G401 (cell line): Measurements from ENCODE around the gene GTPBP4. TPM values are rescaled to one million over a fixed set of nuclear protein-coding genes. Genes with fewer than 3 reads are reported as not detected.
A peak's percentile ranks its signal among the peaks of the same experiment; 100 is the strongest.

Source experiments
- DNase-seq: peaks from one replicate; pipeline ENCODE4 v3.0.0-alpha.2; 2015; ENCODE audit warnings: low spot score
- in situ Hi-C: cut with HindIII; loops from 2 replicates; pipeline ENCODE4 v1.10.0; 2016; ENCODE audit warnings: low sequenced_read_pairs, mixed read lengths
- total RNA-seq: library from RNA; depleted of rRNA; stranded (reverse); fragments of >200 nt; shearing (Covaris generic); gene quantifications from 2 replicates; pipeline ENCODE4 v1.2.3, GENCODE V29; 2014

GTPBP4 gene
- total RNA-seq, 1 experiment from 2014 or later, result 79.6 TPM

- no peak for DNase-seq
- in situ Hi-C loops, result no loop called here
These were observed 23.8 kb upstream of the GTPBP4 start for GRCh38 chr10:964321-964987.

- DNase-seq, result no peak
- in situ Hi-C loops, result loop anchor here (5.0 kb wide), 1 partner anchor 98 kb away; no protein-coding TSS in a partner anchor
These were observed 23.2 kb upstream of the GTPBP4 start for GRCh38 chr10:964988-965417.

DNA sequence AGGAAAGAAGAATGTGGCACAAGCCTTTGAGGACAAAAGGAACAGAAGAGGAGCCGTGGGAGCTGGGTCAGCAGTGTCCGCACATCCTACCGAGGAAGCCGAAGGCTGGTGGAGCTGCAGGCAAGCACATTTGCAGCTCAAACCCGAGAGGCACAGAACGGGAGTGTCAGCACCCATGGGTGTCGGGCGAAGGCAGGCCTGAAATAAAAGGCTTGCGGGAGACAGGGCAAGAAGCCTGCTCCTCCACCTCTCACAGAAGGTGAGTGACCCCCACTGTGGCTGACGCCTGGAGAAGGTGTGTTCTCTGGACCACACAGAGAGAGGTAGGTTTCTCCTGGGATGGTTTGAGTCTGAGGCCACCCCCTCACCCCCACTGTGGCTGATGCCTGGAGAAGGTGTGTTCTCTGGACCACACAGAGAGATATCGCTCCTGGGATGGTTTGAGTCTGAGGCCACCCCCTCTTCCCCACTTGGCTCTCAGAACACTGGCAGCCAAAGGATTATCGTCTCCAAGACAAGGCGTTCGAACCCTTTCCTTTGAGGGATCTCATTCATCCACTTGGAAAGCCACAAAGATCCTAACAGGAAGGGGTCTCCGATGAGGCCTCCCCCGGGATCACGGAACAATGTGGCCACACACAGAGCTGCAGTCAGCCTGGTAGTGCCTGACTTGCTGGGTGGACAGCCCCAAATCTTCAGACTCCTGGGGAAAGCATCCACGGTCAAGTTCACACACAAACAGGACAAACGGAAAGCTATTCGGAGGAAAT is 21.6 kb upstream of the GTPBP4 start:
- in situ Hi-C loops, result loop anchor here (5.0 kb wide), 1 partner anchor 99 kb away; no protein-coding TSS in a partner anchor
- DNase-seq, result no peak

- DNase-seq, result no peak
- in situ Hi-C loops, result loop anchor here (5.0 kb wide), 1 partner anchor 101 kb away; no protein-coding TSS in a partner anchor
These were observed 19.6 kb upstream of the GTPBP4 start for GRCh38 chr10:968546-969199.

GRCh38 chr10:969473-970150 is 18.6 kb upstream of the GTPBP4 start:
- in situ Hi-C loops, result loop anchor here (5.0 kb wide), 1 partner anchor 102 kb away; no protein-coding TSS in a partner anchor
- DNase-seq, result no peak

- DNase-seq, result peak; percentile 67
- in situ Hi-C loops, result no loop called here
These were observed 17.7 kb upstream of the GTPBP4 start for GRCh38 chr10:970311-971149.

DNA sequence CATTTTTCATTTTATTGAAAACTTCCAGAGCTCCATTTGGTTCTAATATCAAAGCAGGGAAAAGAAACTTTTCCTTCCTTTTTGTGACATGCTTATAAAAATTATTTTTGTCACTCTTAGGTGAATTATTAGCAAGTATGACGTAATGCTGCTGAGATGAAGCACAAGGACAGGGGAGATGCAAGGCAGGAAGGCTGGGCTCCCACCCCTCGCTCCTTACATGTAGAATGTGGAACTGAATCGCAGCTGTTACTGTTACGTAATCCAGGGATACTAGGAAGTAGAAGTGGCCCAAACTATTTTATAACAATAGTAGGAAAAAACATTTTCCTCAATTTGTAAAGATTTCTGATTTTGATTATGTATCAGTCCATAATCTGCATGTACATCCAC is 17.1 kb upstream of the GTPBP4 start:
- in situ Hi-C loops, result no loop called here
- peak; percentile 18 for DNase-seq

DNA sequence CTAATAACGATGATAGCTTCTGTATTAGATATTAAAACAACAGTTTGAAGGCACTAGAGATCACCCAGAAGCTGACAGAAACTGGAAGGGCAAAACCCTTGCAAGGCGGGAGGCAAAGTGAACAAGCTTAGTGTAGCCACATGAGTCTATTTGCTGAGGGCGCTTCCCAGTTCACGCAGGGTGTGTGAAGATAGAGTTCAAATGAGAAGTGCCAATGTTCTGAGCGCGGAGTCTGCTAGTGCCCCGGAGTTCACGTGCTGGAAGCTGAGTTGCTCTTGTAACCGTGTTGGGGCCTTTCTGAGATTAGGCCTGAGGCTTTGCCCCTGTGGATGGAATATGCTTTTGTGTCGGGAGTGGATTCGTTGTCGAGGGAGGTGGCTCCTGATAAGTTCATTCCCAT is 16.6 kb upstream of the GTPBP4 start:
- in situ Hi-C loops, result no loop called here
- DNase-seq, result no peak

- DNase-seq, result peak; percentile 89
- in situ Hi-C loops, result no loop called here
These were observed 15.5 kb upstream of the GTPBP4 start for GRCh38 chr10:972763-973162.

GRCh38 chr10:974038-974784 is 14.0 kb upstream of the GTPBP4 start:
- DNase-seq, result no peak

GRCh38 chr10:974785-975074 is 13.5 kb upstream of the GTPBP4 start:
- in situ Hi-C loops, result no loop called here
- DNase-seq, result no peak

More at GRCh38 chr10:974038-974784, 14.0 kb upstream of the GTPBP4 start:
- in situ Hi-C loops, result no loop called here

DNA sequence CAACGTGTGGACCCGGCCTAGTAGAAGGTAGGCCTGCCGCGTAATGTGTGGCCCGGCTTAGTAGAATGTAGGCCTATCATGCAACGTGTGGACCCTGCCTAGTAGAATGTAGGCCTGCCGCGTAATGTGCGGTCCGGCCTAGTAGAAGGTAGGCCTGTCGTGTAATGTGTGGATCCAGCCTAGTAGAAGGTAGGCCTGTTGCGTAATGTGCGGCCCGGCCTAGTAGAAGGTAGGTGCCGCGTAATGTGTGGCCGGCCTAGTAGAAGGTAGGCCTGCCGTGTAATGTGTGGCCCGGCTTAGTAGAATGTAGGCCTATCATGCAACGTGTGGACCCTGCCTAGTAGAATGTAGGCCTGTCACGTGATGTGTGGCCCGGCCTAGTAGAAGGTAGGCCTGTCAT is 11.9 kb upstream of the GTPBP4 start:
- no peak for DNase-seq
- in situ Hi-C loops, result no loop called here

DNA sequence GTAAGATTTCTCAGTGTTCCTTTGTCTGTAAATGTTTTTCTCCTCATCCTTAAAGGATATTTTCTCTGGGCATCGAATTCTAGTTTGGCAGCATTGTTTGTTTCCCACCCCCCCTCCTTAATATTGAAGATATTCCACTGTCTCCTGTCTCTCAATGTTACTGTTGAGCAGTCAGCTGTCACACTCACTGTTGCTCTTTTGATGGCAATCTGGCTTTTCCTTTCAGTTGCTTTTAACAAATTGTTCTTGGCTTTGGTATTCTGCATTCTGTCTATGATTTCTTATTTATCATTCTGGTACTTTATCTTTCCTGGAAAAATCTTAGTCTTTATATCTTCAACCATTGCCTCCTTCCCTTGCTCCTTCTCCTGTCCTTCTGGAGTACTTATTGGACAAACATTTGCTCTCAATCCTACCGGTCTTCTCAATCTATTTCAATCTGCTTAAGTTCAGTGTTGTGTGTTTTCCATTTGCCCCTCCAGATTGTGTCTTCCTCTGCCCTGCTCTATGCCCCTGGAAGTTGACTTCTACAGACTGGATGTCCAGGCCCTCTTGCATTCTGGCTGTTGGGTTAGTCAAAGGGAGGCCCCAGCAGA is 9.3 kb upstream of the GTPBP4 start:
- DNase-seq, result no peak
- in situ Hi-C loops, result no loop called here

- in situ Hi-C loops, result loop anchor here (10.0 kb wide), 1 partner anchor 136 kb away; no protein-coding TSS in a partner anchor
- DNase-seq, result no peak
These were observed 7.7 kb upstream of the GTPBP4 start for GRCh38 chr10:980468-981093.

DNA sequence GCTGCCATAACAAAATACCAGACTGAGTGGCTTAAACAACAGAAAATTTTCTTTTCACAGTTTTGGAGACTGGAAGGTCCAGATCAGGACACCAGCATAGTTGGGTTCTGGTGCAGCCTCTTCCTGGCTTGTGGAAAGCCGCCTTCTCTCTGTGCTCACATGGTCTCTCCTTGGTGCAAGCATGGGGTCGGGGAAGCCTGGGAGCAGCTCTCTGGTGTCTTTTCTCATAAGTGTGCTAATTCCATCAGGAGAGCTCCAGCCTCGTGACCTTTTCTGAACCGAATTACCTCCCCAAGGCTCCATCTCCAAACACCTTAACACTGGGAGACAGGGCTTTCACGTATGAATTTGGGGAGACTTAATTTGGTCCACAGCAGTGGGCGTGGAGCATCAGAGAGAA is 4.8 kb upstream of the GTPBP4 start:
- no peak for DNase-seq
- in situ Hi-C loops, result loop anchor here (10.0 kb wide), 1 partner anchor 139 kb away; no protein-coding TSS in a partner anchor

- no peak for DNase-seq
- in situ Hi-C loops, result loop anchor here (10.0 kb wide), 1 partner anchor 139 kb away; no protein-coding TSS in a partner anchor
These were observed 4.1 kb upstream of the GTPBP4 start for GRCh38 chr10:983971-984655.
